MCF 10A (cell line): Measurements from ENCODE around the gene ADGRL1. TPM values are rescaled to one million over a fixed set of nuclear protein-coding genes. Genes with fewer than 3 reads are reported as not detected.
"Not testable (repeated sequence)": the region's sequence is repeated elsewhere in the genome, so short reads cannot be mapped to it uniquely, and the experiment has no call there.

Experiments
- BruUV-seq: library from RNA; stranded (reverse); fragments of 400-500 nt; replicated peaks from 2 replicates; lab custom pipeline; 2021; lab: Mats Ljungman, UMichigan
- CTCF ChIA-PET: fragments of 300-600 bp; sonication (Branson Sonifier 250); formaldehyde crosslinking; extraction: SDS; loops from one replicate; lab custom pipeline; 2021; ENCODE audit warnings: antibody characterized with exemption, inconsistent platforms; lab: Yijun Ruan, JAX
- POLR2A ChIA-PET: fragments of 300-600, 350-650 bp; sonication (Branson Sonifier 250); formaldehyde crosslinking; extraction: SDS; loops from one replicate; lab custom pipeline; 2020; ENCODE audit warnings: antibody characterized with exemption, inconsistent platforms; lab: Yijun Ruan, JAX
- DNase-seq: peaks from one replicate; pipeline ENCODE4 v3.0.0-alpha.2; 2018; ENCODE audit not compliant: unreplicated experiment
- H3K27ac Mint-ChIP-seq: one replicate; pipeline ENCODE4 v1.8.0; 2022; ENCODE audit warnings: mild to moderate bottlenecking, low read depth, mixed read lengths; ENCODE audit not compliant: unreplicated experiment
- H3K27me3 Mint-ChIP-seq: one replicate; pipeline ENCODE4 v1.8.0; 2022; ENCODE audit warnings: mixed read lengths; ENCODE audit not compliant: insufficient read depth, unreplicated experiment
- H3K36me3 Mint-ChIP-seq: one replicate; pipeline ENCODE4 v1.8.0; 2022; ENCODE audit warnings: mild to moderate bottlenecking, moderate library complexity, mixed read lengths; ENCODE audit not compliant: insufficient read depth, unreplicated experiment
- H3K4me1 Mint-ChIP-seq: one replicate; pipeline ENCODE4 v1.8.0; 2022; ENCODE audit warnings: mixed read lengths; ENCODE audit not compliant: insufficient read depth, unreplicated experiment
- H3K4me3 Mint-ChIP-seq: one replicate; pipeline ENCODE4 v1.8.0; 2022; ENCODE audit warnings: mild to moderate bottlenecking, moderate library complexity, mixed read lengths; ENCODE audit not compliant: unreplicated experiment
- H3K9me3 Mint-ChIP-seq: one replicate; pipeline ENCODE4 v1.8.0; 2022; ENCODE audit warnings: mixed read lengths; ENCODE audit not compliant: unreplicated experiment
- intact Hi-C: fragments of 100-400 bp; cut with micrococcal nuclease; formaldehyde crosslinking; loops from 2 replicates; pipeline ENCODE4 v1.14.1; 2022
- total RNA-seq: library from RNA; stranded (reverse); gene quantifications from 2 replicates; pipeline ENCODE4 v1.2.3, GENCODE V29; 2022

The ADGRL1 gene
- total RNA-seq, 1 experiment from 2014 or later, result 15.9 TPM

DNA sequence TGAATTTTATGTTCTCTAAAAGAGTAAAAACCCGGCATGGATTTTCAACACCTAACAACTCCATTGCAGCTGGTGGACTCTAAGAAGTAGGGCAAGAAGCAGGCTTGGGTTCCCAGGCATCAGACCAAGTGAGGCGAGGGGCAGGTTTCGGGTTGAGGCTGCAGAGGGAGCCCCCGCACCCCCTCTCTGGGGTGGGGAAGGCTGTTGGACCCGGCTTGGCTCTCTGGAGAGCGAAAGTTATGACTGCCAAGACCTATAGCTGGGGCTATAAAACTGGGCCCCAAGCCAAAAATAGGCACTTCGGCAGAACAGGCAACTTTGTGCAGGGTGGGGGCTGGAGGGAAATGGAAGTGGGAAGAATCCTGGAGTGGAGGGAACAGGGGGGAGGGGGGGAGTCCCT lies 1.8 kb upstream of the ADGRL1 start:
- H3K9me3 Mint-ChIP-seq, DNase-seq, BruUV-seq, H3K36me3 Mint-ChIP-seq, intact Hi-C loops: not testable (repeated sequence)
- Mint-ChIP-seq H3K4me3 (peak overlapping the region; percentile 92), H3K4me1 (peaks cover 18% of the 10 kb centered on the region), H3K27ac (peak overlapping the region; percentile 74), H3K27me3 (peaks cover 29% of the 10 kb centered on the region)
- POLR2A ChIA-PET, result interaction anchor here (0.7 kb wide), 2 partner anchors 71 to 348 kb away, joined by 3 read pairs; partner anchors contain the start of gene ASF1B
- CTCF ChIA-PET, result interaction anchor here (0.6 kb wide), 1 partner anchor 64 kb away, joined by 4 read pairs; no protein-coding TSS in a partner anchor

DNA sequence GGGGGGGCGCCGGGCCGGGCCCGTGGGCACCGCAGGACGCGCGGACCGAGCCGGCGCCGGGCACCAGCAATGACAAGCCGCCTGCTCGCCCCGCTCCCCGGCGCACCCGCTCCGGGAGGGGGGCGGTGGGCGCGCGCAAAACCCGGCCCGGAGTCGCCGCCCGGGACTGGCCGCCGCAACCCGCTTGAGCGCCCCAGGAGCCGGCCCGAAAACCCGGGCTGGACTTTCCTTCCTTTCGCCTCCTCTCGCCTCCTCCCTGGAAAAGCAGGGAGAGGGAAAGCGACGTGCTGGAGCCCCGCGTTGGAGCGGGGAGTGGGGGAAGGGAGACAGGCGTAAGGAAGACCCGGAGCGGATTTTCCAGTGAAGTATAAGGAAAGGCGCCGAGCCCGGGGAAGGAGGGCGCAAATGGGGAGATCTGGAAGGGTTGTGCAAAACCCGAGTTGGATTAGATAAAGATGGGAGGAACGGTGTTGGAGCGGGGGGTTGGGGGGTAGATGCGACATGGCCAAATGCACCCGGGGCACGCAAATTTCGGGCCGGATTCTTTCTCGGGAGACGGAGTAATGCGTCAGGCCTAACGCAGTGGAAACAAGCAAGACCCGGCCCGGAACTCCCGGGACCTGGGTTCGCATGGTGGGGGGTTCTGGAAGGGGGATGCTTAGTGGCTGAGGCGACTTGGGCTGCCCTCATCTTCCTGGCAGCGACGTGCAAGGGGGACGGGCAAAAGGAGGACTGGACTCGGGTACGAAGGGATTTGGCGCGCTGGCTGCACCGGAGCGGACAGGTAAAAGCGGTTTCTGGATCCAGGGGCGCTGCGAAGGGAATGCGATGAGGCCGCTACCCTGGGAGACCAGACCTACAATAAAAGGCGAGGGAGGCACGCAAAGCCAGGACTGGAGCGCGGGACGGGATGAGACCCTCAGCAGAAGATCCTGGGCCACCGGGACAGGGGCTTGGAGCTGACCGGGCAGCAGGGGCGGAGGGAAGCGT lies 1.1 kb upstream of the ADGRL1 start:
- H3K36me3 Mint-ChIP-seq, intact Hi-C loops, H3K9me3 Mint-ChIP-seq, BruUV-seq: not testable (repeated sequence)
- peak overlapping the region; percentile 74 for H3K27ac Mint-ChIP-seq
- H3K4me1 Mint-ChIP-seq, result peaks cover 18% of the 10 kb centered on the region
- ChIA-PET POLR2A (interaction anchor here (0.6 to 0.7 kb wide), 3 partner anchors 71 to 349 kb away, joined by 3 read pairs; partner anchors contain the start of gene ASF1B), CTCF (interaction anchor here (0.6 kb wide), 1 partner anchor 64 kb away, joined by 4 read pairs; no protein-coding TSS in a partner anchor)
- peak overlapping the region; percentile 92 for H3K4me3 Mint-ChIP-seq
- peak; percentile 95 for DNase-seq
- H3K27me3 Mint-ChIP-seq, result peaks cover 29% of the 10 kb centered on the region

DNA sequence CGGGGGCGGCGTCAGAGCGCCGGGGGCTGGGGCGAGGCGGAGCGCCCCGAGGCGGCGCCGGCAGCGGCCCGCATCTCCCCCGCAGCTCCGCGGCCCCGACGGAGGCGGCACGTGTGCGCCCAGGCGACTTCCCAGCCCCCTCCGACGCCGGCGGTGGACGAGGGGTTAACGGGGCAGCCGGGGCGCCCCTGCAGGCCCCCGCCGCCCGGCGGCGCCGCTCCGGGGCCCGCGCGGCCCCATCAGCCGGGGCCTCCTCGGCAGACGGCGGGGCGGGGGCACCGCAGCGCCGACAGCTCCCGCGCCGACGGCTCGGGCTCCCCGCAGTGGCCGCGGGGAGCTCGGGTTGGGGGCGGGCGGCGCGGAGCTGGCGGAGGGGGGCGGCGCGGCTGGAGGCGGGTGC lies 339 bp upstream of the ADGRL1 start:
- POLR2A ChIA-PET, CTCF ChIA-PET, intact Hi-C loops: not testable (repeated sequence)

GRCh38 chr19:14204676-14205451 lies 1.1 kb downstream of the ADGRL1 start:
- H3K27me3 Mint-ChIP-seq, result peaks cover 23% of the 10 kb centered on the region
- DNase-seq, intact Hi-C loops, H3K9me3 Mint-ChIP-seq, POLR2A ChIA-PET, BruUV-seq, H3K36me3 Mint-ChIP-seq: not testable (repeated sequence)
- H3K4me1 Mint-ChIP-seq, result peaks cover 22% of the 10 kb centered on the region
- CTCF ChIA-PET, result interaction anchor here (1.0 to 4.0 kb wide), 2 partner anchors 143 to 301 kb away, joined by 3 to 16 read pairs; no protein-coding TSS in a partner anchor
- H3K27ac Mint-ChIP-seq, result peak overlapping the region; percentile 81
- peak overlapping the region; percentile 71 for H3K4me3 Mint-ChIP-seq

More for the DNA sequence above, 339 bp upstream of the ADGRL1 start:
- not testable (repeated sequence) for H3K9me3 Mint-ChIP-seq, BruUV-seq, H3K27ac Mint-ChIP-seq, DNase-seq, H3K36me3 Mint-ChIP-seq
- Mint-ChIP-seq H3K4me1 (peaks cover 18% of the 10 kb centered on the region), H3K4me3 (peak overlapping the region; percentile 92), H3K27me3 (peaks cover 29% of the 10 kb centered on the region)

- POLR2A ChIA-PET, BruUV-seq, H3K9me3 Mint-ChIP-seq, DNase-seq, intact Hi-C loops, H3K36me3 Mint-ChIP-seq: not testable (repeated sequence)
- Mint-ChIP-seq H3K4me1 (peaks cover 24% of the 10 kb centered on the region), H3K27ac (peak overlapping the region; percentile 81), H3K4me3 (peak overlapping the region; percentile 71), H3K27me3 (peaks cover 17% of the 10 kb centered on the region)
- CTCF ChIA-PET, result interaction anchor here (1.0 to 4.0 kb wide), 2 partner anchors 144 to 301 kb away, joined by 3 to 16 read pairs; no protein-coding TSS in a partner anchor
Observed at GRCh38 chr19:14204219-14204618, 1.8 kb downstream of the ADGRL1 start.

- BruUV-seq, DNase-seq, intact Hi-C loops, H3K27ac Mint-ChIP-seq, H3K36me3 Mint-ChIP-seq, H3K9me3 Mint-ChIP-seq, POLR2A ChIA-PET: not testable (repeated sequence)
- Mint-ChIP-seq H3K4me3 (peak overlapping the region; percentile 71), H3K27me3 (peaks cover 16% of the 10 kb centered on the region), H3K4me1 (peaks cover 24% of the 10 kb centered on the region)
- CTCF ChIA-PET, result interaction anchor here (1.0 to 4.0 kb wide), 2 partner anchors 144 to 302 kb away, joined by 3 to 16 read pairs; no protein-coding TSS in a partner anchor
Observed at GRCh38 chr19:14203788-14204187, 2.2 kb downstream of the ADGRL1 start.
